Esophagus (tissue), 2 donors: ENCODE measurements around the gene HPCAL1. TPM values are rescaled to one million over a fixed set of nuclear protein-coding genes. Genes with fewer than 3 reads are reported as not detected.

Experiments used
- H3K27ac ChIP-seq, 2 donors: one replicate each; pipeline ENCODE4 v1.5.1; 2013; ENCODE audit warnings: low read depth in 2 of 2, mild to moderate bottlenecking in 2 of 2, inconsistent platforms in 1 of 2, low read length in 1 of 2, moderate library complexity in 1 of 2
- H3K27me3 ChIP-seq, 2 donors: one replicate each; pipeline ENCODE4 v1.6.1; 2013; ENCODE audit warnings: low read length in 2 of 2, control low read depth in 1 of 2, mild to moderate bottlenecking in 1 of 2; ENCODE audit not compliant: insufficient read depth in 2 of 2, control insufficient read depth in 1 of 2
- H3K36me3 ChIP-seq, 2 donors: one replicate each; pipeline ENCODE4 v1.6.1; 2013; ENCODE audit warnings: low read length in 1 of 2; ENCODE audit not compliant: control insufficient read depth in 2 of 2, insufficient read depth in 2 of 2
- H3K4me1 ChIP-seq, 2 donors: one replicate each; pipeline ENCODE4 v1.6.1; 2013; ENCODE audit warnings: low read length in 1 of 2; ENCODE audit not compliant: control insufficient read depth in 2 of 2, insufficient read depth in 2 of 2
- H3K4me3 ChIP-seq, 2 donors: one replicate each; pipeline ENCODE4 v1.5.1; 2013; ENCODE audit warnings: low read length in 2 of 2, mild to moderate bottlenecking in 2 of 2, low read depth in 1 of 2, moderate library complexity in 1 of 2
- H3K9me3 ChIP-seq, 2 donors: one replicate each; pipeline ENCODE4 v1.6.1; 2013; ENCODE audit warnings: mild to moderate bottlenecking in 2 of 2, low read depth in 1 of 2, low read length in 1 of 2, moderate library complexity in 1 of 2; ENCODE audit not compliant: control insufficient read depth in 2 of 2, insufficient read depth in 1 of 2
- WGBS, 2 donors: extraction: QIAGEN DNeasy Blood & Tissue Kit; methylation state at CpG; one replicate each; pipeline ENCODE4 v1.1.7; 2013; 5-methylcytosine and 5-hydroxymethylcytosine counted together
- polyA plus RNA-seq, 2 donors: library from polyadenylated mRNA; stranded (reverse); fragments of 200-250 nt; gene quantifications; one replicate each; pipeline ENCODE4 v1.2.3, GENCODE V29; 2013
- donor health status: healthy with polysubstance abuse.
- donor health status: Bipolar disorder and iron deficiency.

Gene HPCAL1
- polyA plus RNA-seq, 2 donors: 6.2 to 13.2 TPM

DNA sequence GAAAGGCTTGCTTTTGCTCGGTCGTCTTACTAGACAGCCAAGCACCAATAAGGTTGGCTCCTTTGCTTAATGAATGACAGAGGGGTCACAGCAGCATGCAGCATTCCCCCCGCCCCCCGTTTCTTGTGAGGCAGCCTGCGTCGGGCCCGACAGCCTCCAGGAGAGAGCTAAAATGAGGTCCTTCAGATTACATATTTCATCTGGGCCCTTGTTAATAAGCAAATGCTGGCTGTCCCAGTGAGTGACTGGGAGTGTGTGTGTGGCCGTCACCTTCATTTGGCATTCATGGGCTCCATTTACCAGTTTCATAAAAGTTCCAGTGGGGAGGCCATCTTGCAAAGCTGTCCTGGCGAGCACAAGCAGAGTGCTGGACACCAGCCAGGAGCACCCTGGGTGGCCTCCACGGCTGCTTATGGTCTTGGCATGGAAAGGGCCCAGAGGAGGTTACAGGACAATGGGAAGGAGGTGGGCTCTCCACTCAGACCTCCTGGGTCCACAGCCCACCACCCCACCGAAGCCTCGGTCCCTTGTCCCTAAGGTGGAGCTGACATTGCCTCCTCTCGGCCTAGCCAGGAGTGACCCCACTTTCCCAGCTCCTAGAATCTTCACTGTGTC, 108.2 kb downstream of the HPCAL1 start:
- peaks cover 2 to 16% of the 10 kb centered on the region in 2 donors for H3K4me1 ChIP-seq
- H3K9me3 ChIP-seq: no peaks in the 10 kb centered on the region
- H3K27me3 ChIP-seq: no peaks in the 10 kb centered on the region
- no peak overlapping the region for H3K27ac ChIP-seq
- WGBS, 2 donors: 85 to 87% methylated on average over 13 of the region's 13 CpGs
- H3K36me3 ChIP-seq: no peaks in the 10 kb centered on the region
- H3K4me3 ChIP-seq: no peak overlapping the region

- Histone ChIP-seq H3K9me3 (no peaks in the 10 kb centered on the region), H3K27me3 (no peaks in the 10 kb centered on the region), H3K27ac (no peak overlapping the region), H3K4me1 (peaks cover 2 to 10% of the 10 kb centered on the region in 2 donors), H3K36me3 (no peaks in the 10 kb centered on the region), H3K4me3 (no peak overlapping the region)
- 93% methylated on average over 8 of the region's 8 CpGs for WGBS, 2 donors
Measured at GRCh38 chr2:10411557-10411956, 108.9 kb downstream of the HPCAL1 start.

DNA sequence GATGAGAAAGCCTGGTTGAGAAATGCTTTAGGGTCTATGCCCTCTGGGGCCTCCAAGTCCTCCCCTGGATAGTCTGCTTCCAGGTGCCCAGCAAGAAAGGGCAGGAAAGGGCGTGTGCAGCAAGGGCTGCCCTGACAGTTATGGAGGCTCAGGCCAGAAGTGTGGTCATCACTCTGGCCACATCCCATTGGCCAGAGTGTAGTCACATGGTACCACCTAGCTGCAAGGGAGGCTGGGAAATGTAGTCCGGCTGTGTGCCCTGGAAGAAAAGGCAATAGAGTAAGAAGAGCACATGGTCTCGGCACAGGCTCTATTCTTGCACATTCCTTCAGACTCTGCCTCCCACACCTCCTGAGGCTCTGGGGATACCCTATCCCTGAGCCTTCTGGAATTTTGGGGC, 109.7 kb downstream of the HPCAL1 start:
- Histone ChIP-seq H3K36me3 (no peaks in the 10 kb centered on the region), H3K4me3 (no peak overlapping the region), H3K4me1 (peaks cover 2 to 5% of the 10 kb centered on the region in 2 donors), H3K9me3 (no peaks in the 10 kb centered on the region), H3K27me3 (no peaks in the 10 kb centered on the region), H3K27ac (no peak overlapping the region)
- WGBS, 2 donors: 96 to 97% methylated on average over 3 of the region's 3 CpGs

GRCh38 chr2:10413503-10413902, 110.8 kb downstream of the HPCAL1 start:
- no peaks in the 10 kb centered on the region for H3K9me3 ChIP-seq
- no peak overlapping the region for H3K27ac ChIP-seq
- H3K4me3 ChIP-seq: no peak overlapping the region
- no peaks in the 10 kb centered on the region for H3K27me3 ChIP-seq
- no peaks in the 10 kb centered on the region for H3K36me3 ChIP-seq
- H3K4me1 ChIP-seq: peaks cover 0 to 2% of the 10 kb centered on the region in 2 donors
- 91 to 94% methylated on average over 10 of the region's 10 CpGs for WGBS, 2 donors

DNA sequence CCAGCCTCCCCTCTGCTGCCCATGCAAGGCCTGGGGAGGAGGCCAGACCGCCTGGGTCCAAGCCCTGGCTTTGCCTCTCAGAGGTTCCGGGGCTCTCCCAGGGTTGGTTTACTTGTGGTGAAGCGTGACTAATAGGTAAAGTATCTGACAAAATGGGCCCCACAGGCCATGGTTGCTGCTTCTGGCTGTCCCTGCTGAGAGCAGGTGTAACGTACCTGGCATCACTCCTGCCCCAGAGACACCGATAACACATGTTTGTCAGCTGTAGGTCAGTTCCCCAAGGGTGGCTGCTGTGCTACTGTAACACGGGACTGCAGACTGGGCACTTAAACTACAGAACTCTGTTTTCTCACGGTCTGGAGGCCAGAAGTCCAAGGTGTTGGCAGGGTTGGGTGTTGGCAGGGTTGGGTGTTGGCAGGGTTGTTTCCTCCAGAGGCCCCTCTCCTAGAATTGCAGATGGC, 111.3 kb downstream of the HPCAL1 start:
- H3K27me3 ChIP-seq: no peaks in the 10 kb centered on the region
- H3K36me3 ChIP-seq: no peaks in the 10 kb centered on the region
- no peaks in the 10 kb centered on the region for H3K9me3 ChIP-seq
- H3K27ac ChIP-seq: no peak overlapping the region
- 61 to 73% methylated on average over 7 of the region's 7 CpGs for WGBS, 2 donors
- no peak overlapping the region for H3K4me3 ChIP-seq
- peaks cover 0 to 2% of the 10 kb centered on the region in 2 donors for H3K4me1 ChIP-seq

- no peaks in the 10 kb centered on the region for H3K9me3 ChIP-seq
- peaks cover 0 to 2% of the 10 kb centered on the region in 2 donors for H3K4me1 ChIP-seq
- H3K4me3 ChIP-seq: no peak overlapping the region
- H3K36me3 ChIP-seq: no peaks in the 10 kb centered on the region
- no peaks in the 10 kb centered on the region for H3K27me3 ChIP-seq
- no peak overlapping the region for H3K27ac ChIP-seq
- 64 to 68% methylated on average over 10 of the region's 10 CpGs for WGBS, 2 donors
Measured at GRCh38 chr2:10414591-10414990, 111.9 kb downstream of the HPCAL1 start.

GRCh38 chr2:10415048-10415447, 112.3 kb downstream of the HPCAL1 start:
- H3K9me3 ChIP-seq: no peaks in the 10 kb centered on the region
- no peak overlapping the region for H3K27ac ChIP-seq
- peaks cover 0 to 3% of the 10 kb centered on the region in 2 donors for H3K36me3 ChIP-seq
- no peak overlapping the region for H3K4me3 ChIP-seq
- H3K4me1 ChIP-seq: peaks cover 0 to 2% of the 10 kb centered on the region in 2 donors
- H3K27me3 ChIP-seq: no peaks in the 10 kb centered on the region
- 75 to 84% methylated on average over 8 of the region's 8 CpGs for WGBS, 2 donors

- Histone ChIP-seq H3K9me3 (no peaks in the 10 kb centered on the region), H3K27ac (no peak overlapping the region), H3K4me3 (no peak overlapping the region), H3K27me3 (no peaks in the 10 kb centered on the region), H3K36me3 (peaks cover 0 to 5% of the 10 kb centered on the region in 2 donors), H3K4me1 (peaks cover 0 to 2% of the 10 kb centered on the region in 2 donors)
- WGBS, 2 donors: 79 to 87% methylated on average over 12 of the region's 12 CpGs
Measured at GRCh38 chr2:10415640-10416039, 112.9 kb downstream of the HPCAL1 start.

DNA sequence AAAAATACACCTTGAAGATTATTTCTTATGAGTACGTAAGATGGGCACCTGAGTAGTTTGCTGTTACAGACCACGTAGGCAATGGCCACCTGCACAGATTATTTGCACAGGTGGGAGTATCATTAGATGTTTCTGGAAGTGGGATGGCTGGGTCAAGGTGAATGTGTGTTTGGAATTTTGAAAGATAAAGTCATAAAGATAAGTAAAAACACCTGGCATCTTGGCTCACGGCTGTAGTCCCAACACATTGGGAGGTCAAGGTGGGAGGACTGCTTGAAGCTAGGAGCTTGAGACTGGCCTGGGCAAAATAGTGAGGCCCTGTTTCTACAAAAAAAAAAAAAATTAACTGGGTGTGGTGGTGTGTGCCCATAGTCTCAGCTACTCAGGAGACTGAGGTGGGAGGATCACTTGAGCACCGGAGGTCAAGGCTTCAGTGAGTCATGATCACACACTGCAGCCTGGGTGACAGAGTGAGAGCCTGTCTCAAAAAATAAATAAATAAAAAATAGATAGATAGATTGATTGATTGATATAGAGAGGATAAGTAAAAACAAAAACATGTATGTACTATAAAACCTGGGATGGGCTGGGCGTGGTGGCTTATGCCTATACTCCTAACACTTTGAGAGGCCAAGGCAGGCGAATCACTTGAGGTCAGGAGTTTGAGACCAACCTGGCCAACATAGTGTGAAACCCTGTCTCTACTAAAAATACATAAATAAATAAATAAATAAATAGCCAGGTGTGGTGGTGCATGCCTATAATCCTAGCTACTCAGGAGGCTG, 115.0 kb downstream of the HPCAL1 start:
- Histone ChIP-seq H3K9me3 (no peaks in the 10 kb centered on the region), H3K36me3 (peaks cover 0 to 5% of the 10 kb centered on the region in 2 donors), H3K4me3 (no peak overlapping the region), H3K27ac (no peak overlapping the region), H3K27me3 (no peaks in the 10 kb centered on the region), H3K4me1 (no peaks in the 10 kb centered on the region)
- WGBS, 2 donors: 76 to 92% methylated on average over 6 of the region's 6 CpGs
